GM13977 (cell line): ENCODE measurements around the gene PIP4K2A.

Source experiments
- DNase-seq: peaks from one replicate; pipeline ENCODE4 v3.0.0; 2012; ENCODE audit warnings: low spot score
- CTCF ChIP-seq: IDR thresholded peaks from 2 replicates; pipeline ENCODE4 v1.5.1; 2012; ENCODE audit warnings: mild to moderate bottlenecking, control low read depth; ENCODE audit not compliant: insufficient read depth; ENCODE audit errors: extremely low read depth, missing control alignments
- in situ Hi-C: fragments of 300-500 bp; cut with MboI; formaldehyde crosslinking; loops from one replicate; pipeline ENCODE4 v1.12.0; 2022; ENCODE audit warnings: low sequenced_read_pairs, low pct_unique_long_range_greater_than_20kb, mixed read lengths, inconsistent platforms; ENCODE audit not compliant: unreplicated experiment

PIP4K2A gene

DNA sequence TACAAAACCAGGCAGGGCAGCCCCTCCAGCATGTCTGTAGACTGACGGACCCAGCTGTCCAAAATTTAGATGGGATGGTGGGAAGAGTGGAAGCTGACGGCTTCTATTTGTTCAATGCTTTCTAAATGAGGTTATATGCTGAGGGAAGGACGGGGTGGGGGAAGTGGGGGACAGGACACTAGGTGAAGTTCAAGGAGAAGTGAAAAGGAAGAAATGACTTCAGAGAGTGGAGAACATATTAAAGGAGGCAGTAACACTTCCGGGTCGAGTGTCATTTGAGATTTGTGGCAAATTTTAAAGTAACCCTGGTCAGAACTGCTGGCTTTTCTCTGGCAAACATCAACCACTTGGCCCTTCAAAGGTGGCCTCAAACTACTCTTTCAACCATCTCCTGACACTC lies 9.4 kb downstream of the PIP4K2A start:
- in situ Hi-C loops, result no loop called here
- TF ChIP-seq CTCF, result no peak
- no peak for DNase-seq

DNA sequence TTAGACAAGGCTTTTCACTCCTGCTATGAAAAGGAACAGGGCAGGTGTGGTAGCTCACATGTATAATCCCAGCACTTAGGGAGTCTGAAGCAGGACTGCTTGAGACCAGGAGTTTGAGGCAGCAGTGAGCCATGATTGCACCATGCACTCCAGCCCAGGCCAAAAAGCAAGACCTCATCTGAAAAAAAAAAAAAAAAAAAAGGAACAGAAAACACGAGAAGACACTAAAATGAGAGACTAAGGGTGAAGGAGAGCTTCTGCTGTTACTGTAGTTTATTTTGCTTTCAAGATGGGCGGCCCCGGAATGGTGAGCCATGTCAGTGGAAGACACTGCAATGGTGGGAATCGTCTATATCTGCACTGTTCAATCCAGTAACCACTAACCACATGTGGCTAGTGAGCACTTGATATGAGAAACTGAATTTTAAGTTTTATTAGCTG lies 9.9 kb downstream of the PIP4K2A start:
- no peak for DNase-seq
- no peak for TF ChIP-seq CTCF
- in situ Hi-C loops, result no loop called here

DNA sequence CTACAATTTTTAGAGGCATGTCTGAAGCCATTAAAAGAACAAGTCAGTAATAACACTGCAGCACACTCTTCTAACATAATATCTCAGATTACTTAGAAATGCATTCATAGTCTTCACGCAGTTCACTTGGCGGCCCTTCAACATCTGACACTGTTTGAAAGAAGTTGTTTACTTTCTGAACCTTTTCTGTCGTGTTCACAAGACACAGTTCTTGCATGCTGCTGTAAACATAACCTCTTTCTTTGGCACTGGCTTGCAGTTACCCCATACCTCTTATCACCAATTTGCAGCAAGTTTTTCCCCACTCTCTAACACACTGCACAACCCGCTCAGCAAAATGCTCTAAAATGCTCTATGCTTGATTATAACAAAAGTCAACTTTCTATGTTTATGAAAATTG lies 12.0 kb downstream of the PIP4K2A start:
- TF ChIP-seq CTCF, result no peak
- in situ Hi-C loops, result no loop called here
- DNase-seq, result no peak

- TF ChIP-seq CTCF, result no peak
- DNase-seq, result no peak
- in situ Hi-C loops, result no loop called here
Observed at GRCh38 chr10:22701132-22701826, 13.1 kb downstream of the PIP4K2A start.

GRCh38 chr10:22700489-22700888 lies 13.9 kb downstream of the PIP4K2A start:
- in situ Hi-C loops, result no loop called here
- no peak for DNase-seq
- TF ChIP-seq CTCF, result no peak

GRCh38 chr10:22699976-22700375 lies 14.4 kb downstream of the PIP4K2A start:
- no peak for TF ChIP-seq CTCF
- in situ Hi-C loops, result no loop called here
- DNase-seq, result no peak
